NCI-H1105 treated with DMSO at 0.1 percent for 48 hours (cell line): ENCODE measurements around the gene SPTLC2.

Experiments used
- DNase-seq: peaks from one replicate; lab custom pipeline; 2025; lab: John Stamatoyannopoulos, UW

Gene SPTLC2

GRCh38 chr14:77503138-77503537, 113.3 kb downstream of the SPTLC2 start:
- no peak for DNase-seq

GRCh38 chr14:77502109-77502782, 114.2 kb downstream of the SPTLC2 start:
- no peak for DNase-seq

GRCh38 chr14:77498984-77499527, 117.4 kb downstream of the SPTLC2 start:
- no peak for DNase-seq

GRCh38 chr14:77498120-77498979, 118.1 kb downstream of the SPTLC2 start, which contains the start of gene ISM2:
Gene ISM2, minus strand, starts transcription at chr14:77498816. Its CDS starts 23 bp downstream, at chr14:77498793.
- DNase-seq: peak; percentile 50

GRCh38 chr14:77495334-77495733, 121.1 kb downstream of the SPTLC2 start:
- no peak for DNase-seq

- no peak for DNase-seq
Observed at GRCh38 chr14:77491056-77491455, 125.4 kb downstream of the SPTLC2 start.

- no peak for DNase-seq
Observed at GRCh38 chr14:77490347-77490986, 126.0 kb downstream of the SPTLC2 start.

GRCh38 chr14:77489041-77489440, 127.4 kb downstream of the SPTLC2 start:
- no peak for DNase-seq

GRCh38 chr14:77488558-77488957, 127.9 kb downstream of the SPTLC2 start:
- no peak for DNase-seq

- peak; percentile 16 for DNase-seq
Observed at GRCh38 chr14:77485901-77486678, 130.3 kb downstream of the SPTLC2 start.

- DNase-seq: no peak
Observed at GRCh38 chr14:77485256-77485655, 131.2 kb downstream of the SPTLC2 start.

GRCh38 chr14:77482422-77482821, 134.0 kb downstream of the SPTLC2 start:
- no peak for DNase-seq

- no peak for DNase-seq
Observed at GRCh38 chr14:77478796-77479195, 137.6 kb downstream of the SPTLC2 start.

GRCh38 chr14:77478029-77478428, 138.4 kb downstream of the SPTLC2 start:
- no peak for DNase-seq

- DNase-seq: no peak
Observed at GRCh38 chr14:77475432-77476115, 140.9 kb downstream of the SPTLC2 start.

GRCh38 chr14:77474479-77475177, 141.8 kb downstream of the SPTLC2 start:
- no peak for DNase-seq

- DNase-seq: no peak
Observed at GRCh38 chr14:77473921-77474320, 142.5 kb downstream of the SPTLC2 start.

GRCh38 chr14:77470224-77470870, 146.1 kb downstream of the SPTLC2 start:
- DNase-seq: no peak

- no peak for DNase-seq
Observed at GRCh38 chr14:77469539-77469938, 146.9 kb downstream of the SPTLC2 start.

- no peak for DNase-seq
Observed at GRCh38 chr14:77469067-77469505, 147.4 kb downstream of the SPTLC2 start.
